HG03025 (cell line): ENCODE measurements around the gene HOXC6.
"Not testable (repeated sequence)": the region's sequence is repeated elsewhere in the genome, so short reads cannot be mapped to it uniquely, and the experiment has no call there.

ENCODE experiments used
- ATAC-seq: cut with Tn5 transposase; IDR thresholded peaks from one replicate; pipeline ENCODE4 v1.9.1; 2021; ENCODE audit warnings: mild to moderate bottlenecking, moderate library complexity; ENCODE audit not compliant: unreplicated experiment, low FRiP score

HOXC6 gene

DNA sequence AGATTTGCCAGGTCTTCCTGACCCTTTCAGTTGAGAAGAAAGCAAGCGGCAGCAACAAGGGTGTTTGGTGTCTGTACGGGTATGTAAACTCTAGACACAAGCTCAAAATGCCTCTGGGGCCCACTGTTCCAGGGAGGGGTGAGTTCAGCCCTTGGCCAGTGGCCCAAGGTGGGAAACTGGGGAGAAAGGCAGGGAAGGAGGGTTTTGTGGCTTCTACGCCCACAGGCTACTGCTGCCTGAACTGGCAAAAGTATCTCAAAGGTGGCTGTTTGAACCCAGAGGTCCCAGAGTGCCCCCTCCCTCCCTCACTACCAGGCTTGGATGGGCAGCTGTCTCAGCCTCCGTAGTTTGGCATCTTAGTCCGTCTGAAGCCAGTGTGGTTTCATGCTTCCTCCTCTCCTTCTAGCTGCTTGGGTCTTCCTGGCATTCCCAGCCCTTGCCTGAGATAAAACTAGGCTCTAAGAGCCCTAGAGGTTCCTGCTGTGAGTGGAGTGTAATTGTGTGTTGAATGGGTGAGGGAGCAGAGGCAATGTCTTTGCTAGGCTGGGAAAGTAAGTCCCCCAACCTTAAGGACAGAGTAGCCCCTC is 10.1 kb downstream of the HOXC6 start:
- no peak for ATAC-seq

- no peak for ATAC-seq
These were observed 10.7 kb downstream of the HOXC6 start for GRCh38 chr12:54038871-54039414.

GRCh38 chr12:54039417-54040147 is 11.3 kb downstream of the HOXC6 start:
- ATAC-seq, result no peak

DNA sequence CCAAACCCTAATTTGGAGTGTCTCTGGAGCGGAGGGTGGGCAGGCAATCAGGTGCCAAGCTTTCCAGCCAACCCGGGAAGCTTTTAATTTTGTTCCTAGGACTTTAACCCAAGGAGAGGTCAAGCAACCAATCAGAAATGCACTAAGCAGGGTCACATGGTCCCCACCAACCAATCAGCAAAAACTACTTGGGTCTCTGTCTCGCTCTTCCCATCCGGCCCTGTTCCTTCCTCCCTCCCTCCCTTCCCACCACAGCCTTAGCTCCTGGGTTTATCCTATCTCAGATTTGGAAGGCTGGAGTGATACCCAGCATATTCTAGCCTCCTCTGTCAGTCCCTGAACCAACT is 11.9 kb downstream of the HOXC6 start:
- ATAC-seq, result no peak

DNA sequence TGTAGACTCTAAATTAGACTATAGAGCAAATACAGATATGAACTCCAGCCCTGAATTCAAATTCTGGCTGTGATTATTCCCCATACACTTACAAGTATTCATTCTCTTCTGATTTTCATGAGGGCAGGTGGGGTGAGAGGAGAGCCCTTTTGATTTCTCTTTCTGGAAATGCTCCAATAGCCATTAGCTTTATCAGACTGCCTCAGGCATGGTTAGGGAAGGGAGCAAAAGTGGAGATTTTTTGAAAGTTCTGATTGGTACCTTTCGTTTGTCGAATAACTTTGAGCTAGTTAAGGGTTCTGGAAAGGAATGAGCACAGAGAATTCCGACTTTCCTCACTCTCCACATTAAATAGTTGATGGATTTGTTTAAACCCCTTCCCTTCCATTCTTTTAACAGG is 12.4 kb downstream of the HOXC6 start:
- no peak for ATAC-seq

DNA sequence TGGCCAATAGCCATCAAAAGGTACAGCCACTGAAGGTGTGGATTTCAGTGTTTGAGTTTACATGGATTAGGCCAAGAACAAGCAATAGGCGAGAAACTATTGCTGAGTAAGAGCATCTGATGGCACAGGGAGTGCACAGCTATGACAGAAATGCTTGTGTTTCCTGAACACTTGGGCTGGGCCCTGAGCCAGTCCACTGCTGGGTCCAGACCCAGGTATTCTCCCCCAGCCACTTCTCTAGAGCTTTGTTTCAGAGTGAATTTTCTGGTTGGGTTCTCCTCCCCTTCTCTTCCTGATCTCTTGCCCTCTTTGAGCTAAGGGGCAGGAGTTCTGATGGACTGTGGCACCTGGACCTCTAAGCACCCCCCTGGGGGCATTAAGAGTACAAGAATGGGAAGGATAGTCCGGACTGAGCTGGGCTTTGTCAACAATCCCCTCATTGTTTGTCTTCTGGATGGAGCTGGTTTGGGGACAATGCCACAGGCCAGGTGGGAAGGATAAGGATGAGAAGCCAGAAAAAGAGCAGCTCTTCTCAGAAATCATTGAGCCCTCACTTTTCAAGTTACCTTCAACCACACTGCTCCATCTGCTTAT is 13.0 kb downstream of the HOXC6 start:
- no peak for ATAC-seq

GRCh38 chr12:54042033-54042432 is 13.8 kb downstream of the HOXC6 start:
- ATAC-seq, result not testable (repeated sequence)

DNA sequence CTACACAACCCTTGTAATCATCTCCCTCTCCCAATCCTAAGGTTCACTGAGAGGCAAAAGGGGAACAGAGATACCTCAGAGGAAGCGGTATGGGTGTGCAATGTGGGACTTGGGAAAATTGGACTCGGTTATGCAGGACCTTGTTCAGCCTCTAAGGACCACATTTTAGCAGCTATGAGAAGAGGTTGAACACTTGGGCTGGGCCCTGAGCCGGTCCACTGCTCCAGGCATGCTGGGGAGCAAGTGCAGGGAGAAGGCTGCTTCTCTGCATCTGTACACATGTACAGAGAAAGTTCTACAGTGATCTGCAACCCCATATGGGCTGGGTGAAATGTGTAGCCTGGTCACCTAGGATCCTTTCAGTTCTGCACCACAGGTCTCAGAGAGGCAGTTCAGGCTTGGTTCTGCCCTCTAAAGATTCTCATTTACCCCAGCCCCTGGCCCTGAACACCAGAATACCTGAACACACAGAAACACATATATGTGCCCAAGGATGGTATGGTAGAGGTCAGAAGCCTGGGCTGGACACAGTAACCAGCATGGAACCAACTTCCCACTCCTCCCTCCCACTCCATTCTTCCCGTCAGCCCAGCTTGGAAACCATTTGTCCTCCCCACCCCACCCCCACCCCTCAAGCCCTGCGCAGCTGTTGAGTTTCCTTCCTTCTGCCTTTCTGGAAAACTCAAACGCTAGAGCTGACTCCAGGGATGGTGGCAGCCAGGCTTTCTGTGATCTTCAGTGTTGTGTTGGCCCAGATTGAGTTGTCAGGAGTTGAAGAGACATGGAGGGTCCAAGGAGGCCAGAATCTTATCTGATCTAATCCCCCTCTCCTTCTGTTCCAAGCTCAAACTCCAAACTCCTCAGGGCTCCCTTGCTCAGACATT is 15.0 kb downstream of the HOXC6 start:
- no peak for ATAC-seq

GRCh38 chr12:54044425-54045103 is 16.3 kb downstream of the HOXC6 start:
- no peak for ATAC-seq

- no peak for ATAC-seq
These were observed 17.2 kb downstream of the HOXC6 start for GRCh38 chr12:54045401-54045800.

DNA sequence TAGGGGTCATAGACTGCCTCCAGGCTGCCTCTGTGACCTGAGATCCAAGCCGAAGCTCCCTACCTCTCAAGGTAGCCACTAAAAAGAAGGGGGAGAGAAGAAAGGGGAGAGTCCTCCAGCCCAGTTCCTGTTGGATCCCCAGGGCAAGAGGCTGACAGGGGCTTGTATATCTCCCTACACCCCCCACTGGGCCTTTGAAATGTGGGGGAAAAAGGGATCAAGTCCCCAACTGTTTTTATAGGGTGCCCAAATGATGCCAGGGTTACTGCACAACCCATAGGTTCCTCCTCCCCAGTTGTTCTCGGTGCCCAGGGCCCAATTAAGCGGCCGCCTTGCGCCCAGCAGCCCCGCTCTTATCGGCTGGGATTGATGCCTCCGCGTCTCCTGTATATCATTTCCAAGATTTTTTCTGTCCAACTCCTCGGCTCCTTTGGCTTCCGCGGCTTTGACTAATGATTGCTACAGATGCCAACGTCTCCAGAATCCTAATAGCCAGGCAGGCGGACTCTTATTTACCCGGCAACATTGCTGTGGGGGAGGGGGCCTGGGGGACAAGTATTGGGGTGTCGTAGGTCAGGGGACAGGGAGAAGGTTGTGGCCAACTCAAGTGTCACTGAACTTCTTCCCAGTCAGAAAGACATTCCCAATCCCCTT is 17.8 kb downstream of the HOXC6 start:
- ATAC-seq, result no peak

DNA sequence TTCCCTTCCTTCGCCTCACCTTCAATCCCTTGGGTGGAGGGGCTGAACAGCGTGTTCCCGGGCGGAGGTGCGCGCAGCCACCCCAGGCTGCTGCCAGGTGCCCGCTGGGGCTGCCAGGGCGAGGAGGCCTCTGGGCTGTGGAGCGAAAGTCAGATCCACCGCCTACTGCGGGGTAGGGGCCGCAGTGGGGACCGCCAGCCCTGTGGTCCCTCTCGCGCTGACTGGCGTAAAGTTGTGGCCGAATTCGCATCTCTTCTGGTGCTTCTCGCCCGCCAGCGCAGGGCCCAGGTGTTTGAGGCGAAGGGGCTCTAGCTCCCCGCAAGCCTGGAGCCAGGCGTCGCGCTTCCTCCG is 18.5 kb downstream of the HOXC6 start:
- ATAC-seq, result no peak

DNA sequence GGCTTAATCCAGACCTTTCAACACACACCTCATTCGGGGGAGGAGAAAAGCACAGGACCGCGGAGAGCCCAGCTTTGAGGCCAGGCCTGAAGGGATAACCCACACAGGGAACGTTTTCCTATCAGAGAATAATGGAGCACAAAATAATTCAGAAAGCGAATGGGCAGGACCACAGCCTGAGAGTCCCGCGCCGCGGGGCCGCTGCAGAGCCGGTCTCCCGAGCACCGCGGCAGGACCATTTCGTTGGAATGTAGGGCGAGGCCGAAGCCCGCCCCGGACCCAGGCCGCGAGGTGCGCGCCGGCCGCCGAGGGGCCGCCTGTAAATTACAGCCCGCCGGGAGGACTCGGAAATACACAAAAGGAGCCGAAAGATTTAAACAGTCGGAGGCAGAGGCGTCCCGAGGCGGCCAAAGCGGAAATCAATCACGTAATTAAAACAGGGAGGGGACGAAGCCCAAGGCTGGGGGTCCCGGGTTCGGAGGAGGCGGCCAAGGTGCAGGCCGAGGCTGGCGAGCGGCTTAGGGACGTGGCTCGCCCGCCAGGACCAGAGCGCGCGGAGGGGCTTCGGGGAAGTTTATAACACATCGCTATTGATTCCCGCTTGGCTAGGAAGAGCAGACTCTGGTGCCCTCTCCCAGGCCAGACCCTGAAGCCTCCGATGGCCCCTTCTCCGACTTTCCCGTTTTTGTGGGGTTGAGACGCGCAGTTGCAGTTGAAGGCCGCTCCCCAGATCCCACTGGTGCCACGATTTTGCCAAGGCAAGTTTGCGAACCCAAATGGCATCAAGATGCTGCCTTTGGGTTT is 19.1 kb downstream of the HOXC6 start:
- no peak for ATAC-seq

- no peak for ATAC-seq
These were observed 19.7 kb downstream of the HOXC6 start for GRCh38 chr12:54047964-54048303.

DNA sequence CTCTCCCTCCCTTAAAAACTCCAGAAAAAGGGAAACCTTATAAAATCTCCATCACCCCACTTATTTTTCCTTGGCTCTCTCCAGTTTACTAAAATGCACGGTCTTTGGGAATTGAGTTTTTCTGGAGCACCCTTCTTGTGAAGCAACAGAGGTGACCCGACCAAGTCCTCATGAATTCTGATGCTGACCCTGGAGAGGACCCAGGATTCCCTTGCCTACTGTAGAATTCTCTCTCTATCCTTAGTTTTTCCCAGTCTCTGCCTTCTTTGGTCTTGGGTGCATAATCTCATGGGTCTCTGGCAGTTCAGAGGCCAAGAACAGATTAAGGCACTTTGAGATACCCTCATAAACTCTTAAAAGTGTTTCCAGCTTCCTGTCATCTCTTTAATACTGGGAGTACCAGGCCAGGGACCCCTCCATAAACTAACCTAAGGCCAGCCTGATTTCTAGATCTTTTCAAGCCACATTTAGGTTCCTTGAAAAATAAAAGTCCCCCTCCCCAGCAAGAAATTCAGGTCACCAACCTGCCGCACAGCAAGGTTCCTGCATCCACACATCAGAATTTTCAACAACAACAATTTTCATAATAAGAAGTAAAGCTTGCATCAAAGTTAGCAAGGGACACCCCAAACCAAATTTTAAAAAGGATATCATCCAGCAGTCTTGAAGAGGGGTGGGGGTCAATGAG is 20.3 kb downstream of the HOXC6 start:
- no peak for ATAC-seq

DNA sequence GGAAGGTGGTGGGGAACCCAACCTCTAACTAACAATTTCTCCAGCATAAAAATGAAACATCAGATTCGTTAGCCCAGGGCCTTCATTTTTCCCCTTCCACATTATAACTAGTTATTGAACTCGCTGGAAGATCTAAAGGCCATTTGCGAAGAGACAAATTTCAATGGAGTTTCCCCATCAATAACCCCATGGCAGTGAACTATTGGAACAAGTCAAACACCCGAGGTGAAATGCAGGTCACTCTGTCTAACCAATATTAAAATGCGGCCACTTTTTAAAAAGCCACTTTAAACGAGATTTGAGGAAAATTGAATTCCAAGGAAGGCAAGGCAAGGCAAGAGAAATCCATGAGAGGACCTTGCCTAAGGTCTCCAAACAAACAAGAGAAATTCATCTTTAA is 20.9 kb downstream of the HOXC6 start:
- no peak for ATAC-seq

GRCh38 chr12:54050482-54050810 is 22.2 kb downstream of the HOXC6 start:
- ATAC-seq, result no peak

DNA sequence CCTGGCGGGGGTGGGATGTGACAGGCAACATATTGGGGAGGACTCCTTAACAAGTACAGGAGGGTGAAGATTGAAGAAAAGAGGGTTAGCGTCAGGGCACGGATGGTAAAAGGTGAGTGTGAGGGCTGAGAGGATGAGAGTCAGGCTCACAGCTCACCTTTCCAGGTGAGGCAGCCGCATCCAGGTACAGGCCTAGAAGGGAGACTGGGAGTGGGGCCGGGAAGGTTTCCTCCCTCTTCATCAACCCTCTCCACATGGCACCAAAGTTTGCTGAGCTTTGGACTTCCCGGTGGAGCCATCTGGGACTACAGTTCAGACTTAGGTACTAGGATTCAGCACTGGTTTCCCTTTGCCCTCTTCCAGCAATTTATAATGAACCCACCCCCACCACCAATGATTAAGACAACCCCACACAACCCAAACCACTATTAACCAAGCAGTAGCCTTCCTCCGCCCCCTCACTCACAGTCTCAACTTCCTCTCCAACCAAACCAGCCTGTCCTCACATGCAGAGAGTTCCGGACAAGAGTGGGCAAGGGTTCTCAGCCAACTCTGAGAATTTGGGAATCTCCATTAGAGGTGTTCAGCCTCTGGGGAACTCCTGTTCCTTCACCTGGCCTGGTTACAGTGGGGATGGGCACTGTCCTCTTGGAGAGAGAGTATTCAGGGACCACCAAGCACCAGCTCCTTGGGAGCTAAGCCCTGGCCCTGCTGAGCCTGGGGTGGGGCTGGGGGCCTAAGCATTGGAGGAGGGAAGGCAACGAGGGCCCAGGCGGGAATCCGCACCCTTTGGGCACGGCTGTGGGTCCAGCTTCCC is 23.0 kb downstream of the HOXC6 start:
- ATAC-seq, result no peak
